ENCODE results near the gene FAM174A. TPM values are rescaled to one million over a fixed set of nuclear protein-coding genes. Genes with fewer than 3 reads are reported as not detected.
"Not testable (repeated sequence)": the region's sequence is repeated elsewhere in the genome, so short reads cannot be mapped to it uniquely, and the experiment has no call there.

FAM174A gene
- total RNA-seq, 1 experiment from 2014 or later: 14.6 TPM

DNA sequence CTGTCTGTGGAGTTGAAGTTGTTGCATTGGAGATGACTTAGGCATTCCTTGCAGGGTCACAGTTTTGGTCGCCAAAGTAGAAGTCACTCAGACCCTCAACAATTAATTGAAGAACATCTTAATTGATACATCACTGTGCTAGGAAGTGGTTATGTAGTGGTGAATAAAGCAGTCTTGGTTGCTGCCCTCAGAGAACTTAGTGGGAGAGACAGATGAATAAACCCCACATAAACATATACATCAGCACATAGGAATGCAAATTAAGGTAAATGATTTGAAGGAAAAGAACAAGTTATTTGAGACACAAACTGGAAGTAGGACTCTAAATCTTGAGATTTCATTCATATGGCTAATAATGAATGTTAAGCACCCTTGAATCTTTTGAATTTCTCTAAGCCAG is 25.7 kb downstream of the FAM174A start:
- Histone ChIP-seq H3K4me3 (no peak overlapping the region), H3K36me3 (no peaks in the 10 kb centered on the region), H3K9me3 (no peaks in the 10 kb centered on the region; the same call in none of the 2 replicates), H3K27me3 (no peaks in the 10 kb centered on the region)
- no peak for DNase-seq

DNA sequence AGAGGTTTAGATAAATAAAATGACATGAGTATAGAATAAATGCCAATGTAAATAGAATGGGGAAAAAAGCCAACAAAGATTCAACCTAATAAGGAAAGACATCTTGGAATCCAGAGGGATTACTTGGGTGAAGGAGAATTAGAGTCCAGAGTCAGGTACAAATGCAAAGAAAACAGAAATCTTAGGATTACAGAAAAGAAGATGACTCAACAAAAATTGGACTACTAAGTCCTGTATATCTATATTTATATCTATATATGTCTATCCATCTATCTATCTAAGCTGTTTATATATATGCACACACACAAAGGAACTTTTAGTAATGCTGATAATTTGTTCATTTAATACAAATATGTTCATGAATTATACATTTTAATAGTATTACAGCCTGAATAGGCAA is 27.6 kb downstream of the FAM174A start:
- H3K27me3 ChIP-seq: no peaks in the 10 kb centered on the region

DNA sequence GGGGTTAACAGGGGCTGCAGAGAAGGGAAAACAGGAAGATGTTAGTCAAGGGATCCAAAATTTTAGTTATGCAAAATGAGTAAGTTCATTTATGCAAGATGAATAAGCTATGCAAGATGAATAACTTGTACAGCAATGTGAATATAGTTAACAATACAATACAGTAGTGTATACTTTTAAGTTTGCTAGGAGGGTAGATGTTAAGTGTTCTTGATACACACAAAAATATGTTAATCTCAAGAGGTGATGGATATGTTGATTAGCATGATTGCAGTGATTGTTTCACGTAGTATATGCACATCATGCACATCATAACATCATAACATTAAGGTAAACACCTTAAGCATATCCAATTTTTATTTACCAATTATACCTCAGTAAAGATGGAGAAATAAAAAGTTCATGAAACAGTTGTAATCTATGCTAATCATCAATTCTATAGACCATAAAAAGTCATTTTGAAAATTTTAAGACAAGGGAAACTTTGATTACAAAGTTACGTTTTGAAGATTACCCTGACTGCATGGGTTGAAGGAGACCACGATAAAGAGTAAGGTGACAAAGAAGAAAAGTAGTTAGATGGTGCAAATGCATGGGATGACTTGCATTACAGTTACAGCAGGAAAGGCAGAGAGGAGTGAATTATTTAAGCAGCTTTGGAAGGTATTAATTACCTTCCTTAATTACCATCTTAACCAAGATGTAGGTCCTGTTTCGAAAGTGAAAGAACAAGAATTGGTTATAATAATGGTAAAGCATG is 31.4 kb downstream of the FAM174A start:
- no peaks in the 10 kb centered on the region for H3K36me3 ChIP-seq
- H3K9me3 ChIP-seq: no peaks in the 10 kb centered on the region

More for the DNA sequence above, 27.6 kb downstream of the FAM174A start:
- no peaks in the 10 kb centered on the region for H3K36me3 ChIP-seq
- H3K4me3 ChIP-seq: no peak overlapping the region
- no peak for DNase-seq
- no peaks in the 10 kb centered on the region for H3K9me3 ChIP-seq

DNA sequence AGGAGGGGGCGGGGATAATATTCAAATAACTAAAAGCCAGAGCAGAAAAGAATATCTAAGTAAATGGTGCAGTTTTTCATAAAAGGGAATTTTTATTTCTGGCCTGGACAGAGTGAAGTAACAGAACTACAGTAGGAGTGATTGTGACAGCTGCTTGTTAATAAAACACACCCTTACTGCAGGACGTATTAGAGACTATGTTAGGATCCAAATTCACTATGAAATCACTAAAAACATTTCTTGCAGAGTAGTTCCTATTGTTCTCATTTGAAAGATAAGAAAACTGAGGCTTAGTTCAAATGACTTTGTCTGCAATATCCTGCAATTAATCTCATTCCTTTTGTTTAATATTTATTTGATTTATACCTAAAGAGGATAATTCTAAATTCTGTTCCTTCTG is 39.5 kb downstream of the FAM174A start:
- Histone ChIP-seq H3K36me3 (no peaks in the 10 kb centered on the region), H3K4me3 (no peak overlapping the region), H3K27me3 (no peaks in the 10 kb centered on the region), H3K9me3 (no peaks in the 10 kb centered on the region)
- DNase-seq: no peak

More for the DNA sequence above, 31.4 kb downstream of the FAM174A start:
- no peak for DNase-seq
- no peaks in the 10 kb centered on the region for H3K27me3 ChIP-seq
- no peak overlapping the region for H3K4me3 ChIP-seq

DNA sequence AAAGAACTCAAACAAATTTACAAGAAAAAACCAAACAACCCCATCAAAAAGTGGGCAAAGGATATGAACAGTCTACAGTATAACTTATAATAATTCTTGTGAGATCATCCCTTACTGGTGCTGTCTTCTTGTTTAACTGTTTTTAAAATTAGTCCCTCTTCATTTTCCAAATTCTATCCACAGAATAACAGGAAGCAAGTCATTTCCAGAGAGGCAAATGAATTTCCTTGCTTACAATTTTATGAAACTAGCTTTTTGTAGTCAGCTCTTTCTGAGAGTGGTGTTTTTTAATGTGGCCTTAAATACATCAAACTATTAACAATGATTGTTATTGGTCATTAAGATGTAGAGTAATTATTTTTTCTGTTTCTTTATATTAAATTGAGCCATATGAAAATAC is 40.6 kb downstream of the FAM174A start:
- H3K27me3 ChIP-seq: no peaks in the 10 kb centered on the region
- no peak overlapping the region for H3K4me3 ChIP-seq
- H3K9me3 ChIP-seq: no peaks in the 10 kb centered on the region
- H3K36me3 ChIP-seq: no peaks in the 10 kb centered on the region
- DNase-seq: no peak

DNA sequence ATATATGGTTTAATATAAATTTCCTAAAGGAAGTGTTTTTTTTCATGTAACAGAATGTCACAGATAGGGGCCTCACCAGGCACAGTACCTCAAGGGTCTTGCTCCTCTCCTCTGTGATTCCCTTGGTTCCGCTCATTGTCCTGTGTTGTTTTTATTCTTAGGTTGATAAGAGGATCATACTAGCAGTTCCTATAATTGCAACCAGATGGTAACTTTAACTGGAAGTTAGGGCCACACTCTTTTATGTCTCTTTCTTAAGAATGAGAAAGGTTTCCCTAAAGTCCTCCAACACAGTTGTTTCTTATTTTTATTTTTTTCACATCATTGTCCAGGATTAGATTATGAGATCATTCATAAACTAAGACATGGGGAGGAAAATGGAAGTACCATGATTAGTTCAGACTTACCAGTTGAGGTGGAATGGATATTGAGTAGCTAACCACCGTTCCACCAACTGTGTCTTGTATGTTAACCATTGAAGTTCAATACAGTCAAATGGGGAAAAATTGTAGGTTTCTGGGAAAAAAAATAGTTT is 41.1 kb downstream of the FAM174A start:
- Histone ChIP-seq H3K36me3 (no peaks in the 10 kb centered on the region), H3K4me3 (no peak overlapping the region), H3K9me3 (no peaks in the 10 kb centered on the region), H3K27me3 (no peaks in the 10 kb centered on the region)
- DNase-seq: no peak

DNA sequence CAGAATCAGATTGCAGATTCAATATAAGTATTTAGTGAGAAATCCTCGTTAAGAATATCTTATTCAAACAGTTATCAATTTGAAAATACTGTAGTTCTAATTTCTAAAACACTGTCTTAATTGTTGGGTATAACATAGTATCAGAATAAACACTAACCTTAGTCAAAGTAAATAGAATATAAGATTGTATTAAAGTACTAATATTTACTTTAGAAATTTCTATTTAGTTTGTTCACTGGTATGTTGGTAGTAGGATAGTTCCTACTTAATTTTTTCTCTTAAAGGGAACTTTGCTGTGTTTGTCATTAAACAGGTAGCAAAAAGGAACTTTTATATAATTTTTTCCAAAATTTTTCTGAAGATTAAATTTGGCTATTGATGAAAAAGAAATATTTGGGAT is 42.3 kb downstream of the FAM174A start:
- DNase-seq: no peak
- Histone ChIP-seq H3K9me3 (no peaks in the 10 kb centered on the region), H3K27me3 (no peaks in the 10 kb centered on the region), H3K36me3 (no peaks in the 10 kb centered on the region), H3K4me3 (no peak overlapping the region)

DNA sequence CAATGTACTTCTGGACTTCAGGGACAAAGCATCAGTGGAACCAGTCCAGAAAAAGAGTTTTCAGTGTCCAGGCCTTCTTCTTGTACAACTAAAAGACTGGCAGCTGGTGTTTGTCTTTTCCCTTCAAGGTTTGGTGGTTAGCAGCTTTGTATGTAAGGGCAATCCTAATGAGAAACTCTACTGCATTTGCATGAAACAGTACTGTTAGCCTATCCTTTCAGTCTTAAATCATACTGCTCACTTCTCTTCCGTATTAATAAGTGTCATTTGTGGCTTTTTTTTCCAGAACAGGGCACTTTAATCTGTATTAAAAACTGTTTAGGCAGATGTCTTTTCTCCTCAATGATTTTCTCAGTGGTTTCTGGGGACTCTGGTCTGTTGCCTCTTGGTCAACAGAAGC is 48.9 kb downstream of the FAM174A start:
- no peak for DNase-seq
- H3K9me3 ChIP-seq: no peaks in the 10 kb centered on the region
- H3K27me3 ChIP-seq: no peaks in the 10 kb centered on the region
- H3K4me3 ChIP-seq: no peak overlapping the region
- H3K36me3 ChIP-seq: no peaks in the 10 kb centered on the region

DNA sequence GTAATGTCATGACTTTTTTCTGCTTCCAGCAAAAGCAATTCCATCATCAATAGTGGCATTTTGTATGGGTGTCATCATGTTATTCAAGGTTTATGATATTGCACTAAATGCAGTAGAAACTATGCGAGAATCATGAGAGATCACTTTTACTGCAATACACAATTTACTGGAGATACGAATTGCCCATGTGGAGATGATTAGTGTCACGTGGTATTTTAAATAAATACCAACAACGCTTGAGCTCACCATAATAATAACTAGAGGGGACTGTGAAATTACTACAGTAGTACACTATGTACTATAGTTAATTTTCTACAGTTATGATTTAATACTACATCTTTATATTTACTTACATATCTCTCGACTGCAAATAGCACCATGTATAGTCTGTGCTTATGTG is 49.7 kb downstream of the FAM174A start:
- no peaks in the 10 kb centered on the region for H3K27me3 ChIP-seq
- H3K4me3 ChIP-seq: no peak overlapping the region
- no peaks in the 10 kb centered on the region for H3K36me3 ChIP-seq
- DNase-seq: no peak
- no peaks in the 10 kb centered on the region for H3K9me3 ChIP-seq

DNA sequence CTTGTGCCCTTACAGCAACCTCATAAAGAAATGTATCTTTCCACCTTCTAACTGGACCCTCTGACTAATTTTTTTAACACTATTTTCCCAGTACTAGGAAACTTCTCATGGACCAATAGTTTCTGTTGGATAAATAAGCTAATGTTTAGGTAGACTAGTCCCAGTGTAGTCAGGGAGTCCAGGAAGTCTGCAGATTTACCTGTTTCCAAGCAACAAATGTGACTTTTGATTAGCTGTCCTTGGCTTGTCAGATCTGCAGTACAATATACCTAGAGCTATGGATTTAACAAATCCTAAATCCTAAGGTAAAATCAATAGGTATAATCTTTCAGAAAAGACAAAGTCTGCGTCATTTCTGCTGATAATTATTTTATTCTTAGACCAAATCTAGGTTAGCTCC is 55.7 kb downstream of the FAM174A start:
- H3K4me3 ChIP-seq: no peak overlapping the region
- DNase-seq: no peak
- H3K27me3 ChIP-seq: no peaks in the 10 kb centered on the region
- no peaks in the 10 kb centered on the region for H3K36me3 ChIP-seq
- no peaks in the 10 kb centered on the region for H3K9me3 ChIP-seq

DNA sequence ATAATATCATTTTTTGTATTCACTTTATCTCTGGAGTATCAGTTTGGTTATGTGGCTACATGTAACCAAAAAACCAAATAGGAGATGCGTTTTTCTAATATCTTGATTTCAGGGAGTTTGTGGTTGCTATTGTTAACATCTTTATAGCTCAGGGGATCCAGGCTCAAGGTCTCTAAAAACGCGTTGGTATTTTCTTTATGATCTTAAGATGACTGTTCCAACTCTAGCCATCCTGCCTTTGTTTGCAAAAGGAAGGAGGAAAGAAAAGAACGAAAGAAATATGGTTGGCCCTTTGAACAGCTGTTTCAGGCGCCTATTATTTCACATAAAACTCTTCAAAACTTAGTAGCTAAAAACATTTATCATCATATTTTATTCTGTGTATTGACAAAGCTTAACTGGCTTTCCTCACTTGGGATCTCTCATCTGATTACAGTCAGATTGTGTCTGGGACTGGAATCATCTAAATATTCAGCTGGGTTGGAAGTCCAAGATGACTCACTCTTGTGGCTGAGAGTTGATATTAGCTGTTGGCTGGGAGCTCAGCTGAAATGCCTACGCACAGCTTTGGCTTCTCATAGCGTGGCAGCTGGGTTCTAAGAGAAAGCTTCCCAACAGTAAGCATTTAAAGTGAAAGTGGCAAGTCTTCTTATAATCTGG is 60.1 kb downstream of the FAM174A start:
- Histone ChIP-seq H3K36me3 (no peaks in the 10 kb centered on the region), H3K9me3 (no peaks in the 10 kb centered on the region), H3K4me3 (no peak overlapping the region), H3K27me3 (no peaks in the 10 kb centered on the region)
- DNase-seq: peak; percentile 87

DNA sequence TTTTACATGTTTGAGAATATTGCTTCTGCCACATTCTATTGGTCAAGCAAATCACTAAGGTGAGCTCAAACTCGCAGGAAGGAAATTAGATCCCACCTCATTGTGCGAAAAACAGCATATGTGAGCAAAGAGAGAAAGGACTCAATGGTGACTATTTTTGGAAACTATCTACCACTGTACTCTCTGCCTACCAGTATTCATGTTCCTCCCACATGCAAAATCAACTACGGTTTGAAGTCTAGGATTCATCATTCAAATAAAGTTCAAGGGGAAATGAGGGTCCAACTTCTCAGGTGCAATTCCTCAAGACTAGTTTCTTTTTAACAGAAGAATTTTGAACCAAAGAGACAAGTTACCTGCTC is 60.6 kb downstream of the FAM174A start:
- no peaks in the 10 kb centered on the region for H3K36me3 ChIP-seq
- DNase-seq: no peak
- H3K9me3 ChIP-seq: no peaks in the 10 kb centered on the region
- H3K27me3 ChIP-seq: no peaks in the 10 kb centered on the region
- H3K4me3 ChIP-seq: no peak overlapping the region

DNA sequence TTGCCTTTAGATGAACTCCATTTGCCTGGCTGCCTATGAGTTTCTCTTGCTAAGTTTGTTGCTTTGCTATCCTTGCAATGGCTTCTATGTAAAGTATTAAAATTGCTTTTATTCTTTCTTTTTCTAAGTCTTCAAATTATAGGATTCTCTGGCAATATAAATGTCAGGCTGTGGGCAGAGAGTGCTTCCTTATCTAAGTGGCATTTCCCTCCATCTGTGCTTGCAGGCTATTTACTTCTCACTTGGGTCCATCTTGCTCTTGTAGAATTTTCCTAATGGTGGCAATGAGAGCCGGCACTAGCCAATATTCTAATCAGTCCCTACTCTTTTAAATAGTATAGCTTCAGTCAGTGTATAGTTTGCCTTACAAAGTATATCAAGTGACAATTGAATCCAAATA is 63.3 kb downstream of the FAM174A start:
- Histone ChIP-seq H3K4me3 (no peak overlapping the region), H3K27me3 (no peaks in the 10 kb centered on the region), H3K9me3 (no peaks in the 10 kb centered on the region), H3K36me3 (no peaks in the 10 kb centered on the region)
- no peak for DNase-seq

DNA sequence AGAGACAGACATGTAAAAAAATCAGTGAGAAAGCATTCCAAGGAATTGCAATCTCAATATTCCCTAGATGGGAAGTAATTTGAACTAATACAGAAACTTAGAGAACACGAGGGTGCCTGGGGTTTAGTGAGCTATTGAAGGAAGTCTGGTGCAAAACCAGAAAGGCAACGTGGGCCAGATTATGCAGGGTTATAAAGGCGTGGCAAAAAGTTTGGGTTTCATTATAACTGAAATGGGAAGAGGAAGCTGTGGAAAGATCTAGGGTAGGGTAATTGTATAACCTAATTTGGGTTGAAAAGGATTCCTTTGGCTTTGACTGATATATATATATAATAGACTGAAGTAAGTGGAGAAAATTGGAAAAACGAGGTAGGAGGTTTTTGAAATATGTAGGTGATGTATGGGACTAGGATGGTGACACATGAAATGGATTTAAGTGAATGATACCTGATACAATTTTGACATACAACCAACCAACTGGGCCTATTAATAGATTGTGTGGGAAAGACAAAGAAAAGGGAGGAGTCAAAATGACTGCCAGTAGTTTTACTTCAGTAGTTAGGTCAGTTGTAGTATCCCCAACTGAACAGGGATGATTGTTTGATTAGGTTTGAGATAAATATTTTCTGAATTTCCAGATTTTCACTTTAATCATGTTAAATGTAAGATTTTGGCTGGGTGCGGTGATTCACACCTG is 65.3 kb downstream of the FAM174A start:
- DNase-seq: no peak
- H3K27me3 ChIP-seq: no peaks in the 10 kb centered on the region
- H3K9me3 ChIP-seq: no peaks in the 10 kb centered on the region
- H3K36me3 ChIP-seq: no peaks in the 10 kb centered on the region
- no peak overlapping the region for H3K4me3 ChIP-seq

DNA sequence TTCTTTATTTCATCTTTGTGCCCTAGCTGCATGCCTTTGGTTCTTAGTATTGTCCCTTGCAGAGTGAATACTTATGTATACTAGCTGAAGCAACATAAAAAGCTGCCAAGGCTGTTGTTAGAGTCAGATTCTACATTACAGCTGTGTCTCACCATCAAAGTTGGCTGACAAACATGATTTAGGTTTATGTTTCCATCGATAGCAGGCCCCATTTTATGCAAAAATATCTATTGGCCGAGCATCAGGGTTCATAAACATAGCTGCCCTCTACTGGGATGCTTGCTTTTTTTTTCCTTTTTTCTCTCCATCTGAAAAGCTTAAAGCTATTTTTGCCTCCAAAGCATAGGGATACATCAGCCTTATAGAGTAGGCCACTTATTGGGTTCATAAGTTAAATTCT is 68.0 kb downstream of the FAM174A start:
- Histone ChIP-seq H3K27me3 (no peaks in the 10 kb centered on the region), H3K36me3 (no peaks in the 10 kb centered on the region), H3K4me3 (no peak overlapping the region), H3K9me3 (no peaks in the 10 kb centered on the region)
- DNase-seq: no peak

DNA sequence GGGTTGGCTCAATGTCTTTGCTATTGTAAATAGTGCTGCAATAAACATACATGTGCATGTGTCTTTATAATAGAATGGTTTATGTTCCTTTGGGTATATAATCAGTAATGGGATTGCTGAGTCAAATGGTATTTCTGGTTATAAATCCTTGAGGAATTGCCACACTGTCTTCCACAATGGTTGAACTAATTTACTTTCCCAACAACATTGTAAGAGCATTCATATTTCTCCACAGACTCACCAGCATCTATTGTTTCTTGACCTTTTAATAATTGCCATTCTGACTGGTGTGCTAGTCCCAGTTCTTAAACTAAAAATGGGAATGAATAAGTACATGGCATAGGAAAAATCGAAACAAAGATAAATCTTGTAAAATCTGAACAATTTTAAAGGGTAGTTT is 68.8 kb downstream of the FAM174A start:
- H3K9me3 ChIP-seq, DNase-seq, H3K36me3 ChIP-seq, H3K4me3 ChIP-seq, H3K27me3 ChIP-seq: not testable (repeated sequence)

DNA sequence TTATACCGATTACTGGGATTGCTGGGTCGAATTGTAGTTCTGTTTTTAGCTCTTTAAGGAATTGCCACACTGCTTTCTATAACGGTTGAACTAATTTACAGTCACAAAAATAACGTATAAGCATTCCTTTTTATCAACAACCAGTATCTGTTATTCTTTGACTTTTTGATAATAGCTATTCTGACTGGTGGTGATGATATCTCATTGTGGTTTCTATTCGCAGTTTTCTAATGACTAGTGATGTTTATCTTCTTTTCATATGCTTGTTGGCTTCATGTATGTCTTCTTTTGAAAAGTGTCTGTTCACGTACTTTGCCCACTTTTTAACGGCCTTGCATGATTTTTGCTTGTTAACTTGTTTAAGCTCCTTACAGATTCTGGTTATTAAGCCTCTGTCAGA is 74.4 kb downstream of the FAM174A start:
- Histone ChIP-seq H3K36me3 (no peaks in the 10 kb centered on the region), H3K4me3 (no peak overlapping the region), H3K9me3 (no peaks in the 10 kb centered on the region), H3K27me3 (peaks cover 15% of the 10 kb centered on the region)
- DNase-seq: no peak
